Testis (tissue), 2 donors: ENCODE results near the gene C4orf36.

Source experiments
- CTCF ChIP-seq, 3 experiments: fragments of 450-650 bp in 2 of 3; fragments of 200-600 bp in 1 of 3; sonication (generic) in 1 of 3; IDR thresholded peaks; one replicate each; pipeline ENCODE4 v1.5.1; 2016 to 2019; ENCODE audit warnings: antibody characterized with exemption in 3 of 3, mild to moderate bottlenecking in 2 of 3, moderate library complexity in 1 of 3
- POLR2A ChIP-seq: fragments of 450-650 bp; IDR thresholded peaks from one replicate; pipeline ENCODE4 v1.6.1; 2017; ENCODE audit warnings: antibody characterized with exemption, mild to moderate bottlenecking, moderate library complexity

DNA sequence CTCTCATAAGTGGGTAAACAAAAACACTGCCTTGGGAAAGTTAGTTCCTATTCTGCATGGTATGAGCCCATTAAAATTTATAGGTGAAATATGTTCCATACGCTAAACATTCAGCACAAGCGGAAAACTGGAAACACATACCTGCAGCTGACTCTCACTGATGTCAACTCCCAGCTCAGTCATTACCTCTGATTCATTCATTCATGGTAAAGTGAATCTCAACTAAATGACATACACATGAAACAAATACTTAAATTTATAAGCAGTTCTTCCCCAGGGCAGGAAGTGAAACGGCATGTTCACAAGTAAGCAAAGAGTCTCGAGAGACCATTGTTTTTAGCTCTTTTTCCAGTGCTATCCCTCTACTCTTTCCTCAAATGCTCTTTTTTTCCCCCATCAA, 44.7 kb downstream of the C4orf36 start:
- TF ChIP-seq CTCF (IDR thresholded peaks at IDR 0.05): no peak
- TF ChIP-seq POLR2A: no peak
